Panc1 (cell line): ENCODE measurements around the gene THRB.

Experiments used
- CTCF ChIP-seq: fragments of 450-650 bp; IDR thresholded peaks from 2 replicates; pipeline ENCODE4 v1.5.1; 2017; ENCODE audit warnings: mild to moderate bottlenecking
- SIN3A ChIP-seq: IDR thresholded peaks from 2 replicates; pipeline ENCODE4 v1.6.1; 2012; ENCODE audit warnings: low read depth, mild to moderate bottlenecking, low read length, moderate library complexity, borderline replicate concordance; ENCODE audit not compliant: insufficient read depth

- TF ChIP-seq CTCF: no peak
- TF ChIP-seq SIN3A: no peak
Observed at GRCh38 chr3:24497942-24498341, 3.3 kb upstream of the THRB start.
